ENCODE data around the gene ZNF12. TPM values are rescaled to one million over a fixed set of nuclear protein-coding genes. Genes with fewer than 3 reads are reported as not detected.

ZNF12 gene
- polyA plus RNA-seq, 3 donors: 4.9 to 8.1 (median 5.7) TPM

DNA sequence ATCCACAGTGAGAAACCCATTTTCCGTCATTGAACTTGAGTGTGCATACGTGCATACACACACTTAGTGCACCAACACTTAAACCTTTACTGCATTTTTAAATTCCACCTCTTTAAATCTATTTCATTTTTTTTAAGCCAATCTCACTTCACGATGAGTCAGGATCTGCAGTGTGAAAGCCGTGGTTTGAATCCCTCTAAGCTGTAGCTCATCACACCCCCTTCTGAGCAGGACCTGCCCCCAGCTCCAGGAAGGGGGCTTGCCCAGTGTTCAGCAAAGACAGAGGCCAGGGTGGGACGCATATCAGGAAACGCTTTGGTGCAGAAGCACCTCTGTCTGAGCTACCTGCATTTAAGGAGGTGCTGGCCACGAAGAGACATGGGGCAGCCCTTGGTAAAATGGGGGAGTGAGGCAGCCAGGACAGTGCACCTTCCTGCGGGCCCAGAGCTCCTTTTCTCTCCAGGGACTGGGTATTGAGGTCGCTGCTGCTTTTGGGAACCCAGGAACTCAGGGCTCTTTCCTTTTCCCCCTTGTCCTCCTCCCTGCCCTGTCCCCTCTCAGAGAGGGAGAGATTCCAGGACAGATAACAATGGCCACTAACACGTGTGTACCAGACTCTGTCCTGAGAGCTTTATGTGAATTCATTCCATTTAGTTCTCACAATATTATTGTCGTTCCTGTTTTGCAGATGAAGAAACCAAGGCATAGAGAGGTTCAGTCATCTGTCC is 48.0 kb downstream of the ZNF12 start:
- Histone ChIP-seq H3K4me1 (ENCODE audit: control insufficient read depth in 1 of 2, insufficient read depth in 2 of 2, low read length in 2 of 2) (no peaks in the 10 kb centered on the region), H3K36me3 (replicated peaks in 1 of 2; ENCODE audit: control insufficient read depth in 1 of 2, insufficient read depth in 2 of 2, low read length in 2 of 2) (peaks cover 10 to 21% of the 10 kb centered on the region in 2 donors), H3K4me2 (replicated peaks; ENCODE audit: extremely low read depth, low read length, poor library complexity, severe bottlenecking) (no peak overlapping the region), H3K27me3 (ENCODE audit: control insufficient read depth in 2 of 2, insufficient read depth in 2 of 2, low read length in 2 of 2) (peaks cover 0 to 19% of the 10 kb centered on the region in 2 donors), H3K9me3 (replicated peaks in 1 of 2; ENCODE audit: control insufficient read depth in 1 of 2, insufficient read depth in 1 of 2, low read length in 2 of 2) (peaks cover 4 to 7% of the 10 kb centered on the region in 2 donors), H3K9ac (ENCODE audit: insufficient read depth, low read length, poor library complexity, severe bottlenecking) (no peak overlapping the region), H3K27ac (ENCODE audit: low read depth in 1 of 2, low read length in 2 of 2) (no peak overlapping the region), H2AFZ (ENCODE audit: insufficient read depth, low read depth, low read length, poor library complexity, severe bottlenecking) (no peak overlapping the region), H4K20me1 (ENCODE audit: insufficient read depth, low read length) (peaks cover 8% of the 10 kb centered on the region), H3K4me3 (replicated peaks in 1 of 3; ENCODE audit: low read depth in 2 of 3, low read length in 3 of 3) (no peak overlapping the region), H3K79me2 (ENCODE audit: insufficient read depth, low read length) (no peaks in the 10 kb centered on the region)
- Mint-ChIP-seq H3K4me3 (no peak overlapping the region), H3K9me3 (peaks cover 5 to 21% (median 15%) of the 10 kb centered on the region in 7 donors), H3K36me3 (peaks cover 9 to 14% of the 10 kb centered on the region in 2 donors), H3K27ac (no peak overlapping the region), H3K4me1 (peaks cover 3% of the 10 kb centered on the region), H3K27me3 (ENCODE audit: low read depth in 3 of 3) (peaks cover 18 to 44% (median 19%) of the 10 kb centered on the region in 3 donors)
- TF ChIP-seq, protein P1, sequence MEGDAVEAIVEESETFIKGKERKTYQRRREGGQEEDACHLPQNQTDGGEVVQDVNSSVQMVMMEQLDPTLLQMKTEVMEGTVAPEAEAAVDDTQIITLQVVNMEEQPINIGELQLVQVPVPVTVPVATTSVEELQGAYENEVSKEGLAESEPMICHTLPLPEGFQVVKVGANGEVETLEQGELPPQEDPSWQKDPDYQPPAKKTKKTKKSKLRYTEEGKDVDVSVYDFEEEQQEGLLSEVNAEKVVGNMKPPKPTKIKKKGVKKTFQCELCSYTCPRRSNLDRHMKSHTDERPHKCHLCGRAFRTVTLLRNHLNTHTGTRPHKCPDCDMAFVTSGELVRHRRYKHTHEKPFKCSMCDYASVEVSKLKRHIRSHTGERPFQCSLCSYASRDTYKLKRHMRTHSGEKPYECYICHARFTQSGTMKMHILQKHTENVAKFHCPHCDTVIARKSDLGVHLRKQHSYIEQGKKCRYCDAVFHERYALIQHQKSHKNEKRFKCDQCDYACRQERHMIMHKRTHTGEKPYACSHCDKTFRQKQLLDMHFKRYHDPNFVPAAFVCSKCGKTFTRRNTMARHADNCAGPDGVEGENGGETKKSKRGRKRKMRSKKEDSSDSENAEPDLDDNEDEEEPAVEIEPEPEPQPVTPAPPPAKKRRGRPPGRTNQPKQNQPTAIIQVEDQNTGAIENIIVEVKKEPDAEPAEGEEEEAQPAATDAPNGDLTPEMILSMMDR (IDR thresholded peaks at IDR 0.05): no peak
- intact Hi-C loops (cut with micrococcal nuclease): no loop called here
- 31% methylated on average over 9 of the region's 11 CpGs for WGBS (ENCODE audit: insufficient coverage)
- no peak for DNase-seq

DNA sequence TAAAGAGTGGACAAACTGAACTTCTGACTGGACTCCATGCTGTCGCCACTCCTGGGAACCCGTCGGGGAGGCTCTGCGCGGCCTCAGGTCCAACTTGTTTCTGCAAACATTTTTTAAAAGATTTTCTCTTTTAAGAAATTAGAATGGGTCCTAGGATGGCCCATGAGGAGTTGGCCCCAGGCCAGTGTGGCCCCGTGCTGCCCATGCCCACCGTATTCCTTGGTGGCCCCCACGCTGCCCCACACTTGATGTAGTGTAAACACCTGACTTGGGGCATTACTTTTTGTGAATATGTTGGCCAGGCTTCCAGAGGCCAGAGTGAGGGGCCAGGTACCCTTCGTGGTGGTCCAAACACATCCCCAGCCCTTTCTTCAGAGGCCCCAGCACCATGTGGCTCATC is 50.3 kb downstream of the ZNF12 start:
- Histone ChIP-seq H3K27me3 (ENCODE audit: control insufficient read depth in 2 of 2, insufficient read depth in 2 of 2, low read length in 2 of 2) (peaks cover 0 to under 1% of the 10 kb centered on the region in 2 donors), H3K4me3 (replicated peaks in 1 of 3; ENCODE audit: low read depth in 2 of 3, low read length in 3 of 3) (no peak overlapping the region), H3K9ac (ENCODE audit: insufficient read depth, low read length, poor library complexity, severe bottlenecking) (no peak overlapping the region), H3K27ac (ENCODE audit: low read depth in 1 of 2, low read length in 2 of 2) (no peak overlapping the region), H3K4me2 (replicated peaks; ENCODE audit: extremely low read depth, low read length, poor library complexity, severe bottlenecking) (no peak overlapping the region), H4K20me1 (ENCODE audit: insufficient read depth, low read length) (peaks cover 8% of the 10 kb centered on the region), H3K36me3 (replicated peaks in 1 of 2; ENCODE audit: control insufficient read depth in 1 of 2, insufficient read depth in 2 of 2, low read length in 2 of 2) (peaks cover 23 to 35% of the 10 kb centered on the region in 2 donors), H3K79me2 (ENCODE audit: insufficient read depth, low read length) (no peaks in the 10 kb centered on the region), H2AFZ (ENCODE audit: insufficient read depth, low read depth, low read length, poor library complexity, severe bottlenecking) (no peak overlapping the region), H3K9me3 (replicated peaks in 1 of 2; ENCODE audit: control insufficient read depth in 1 of 2, insufficient read depth in 1 of 2, low read length in 2 of 2) (peaks cover 19 to 21% of the 10 kb centered on the region in 2 donors), H3K4me1 (ENCODE audit: control insufficient read depth in 1 of 2, insufficient read depth in 2 of 2, low read length in 2 of 2) (no peaks in the 10 kb centered on the region)
- H3K4me3 Mint-ChIP-seq: no peak overlapping the region
- H3K9me3 Mint-ChIP-seq: peaks cover 14 to 25% (median 22%) of the 10 kb centered on the region in 7 donors
- no peak for DNase-seq
- H3K27me3 Mint-ChIP-seq (ENCODE audit: low read depth in 3 of 3): peaks cover 5 to 26% (median 11%) of the 10 kb centered on the region in 3 donors
- peaks cover 20 to 26% of the 10 kb centered on the region in 2 donors for H3K36me3 Mint-ChIP-seq
- intact Hi-C loops (cut with micrococcal nuclease): no loop called here
- TF ChIP-seq, protein P1 (IDR thresholded peaks at IDR 0.05): no peak
- H3K27ac Mint-ChIP-seq: no peak overlapping the region
- 100% methylated on average over 6 of the region's 9 CpGs for WGBS (ENCODE audit: insufficient coverage)
- H3K4me1 Mint-ChIP-seq: peaks cover 3% of the 10 kb centered on the region

Measured in CD14-positive monocyte (primary cell).